ENCODE results near the gene SLC7A11. TPM values are rescaled to one million over a fixed set of nuclear protein-coding genes. Genes with fewer than 3 reads are reported as not detected.

The SLC7A11 gene
- total RNA-seq, 1 donor from 2014 or later: 1.9 TPM

- no peaks in the 10 kb centered on the region for H3K9me3 Mint-ChIP-seq
- no peak overlapping the region for H3K4me3 Mint-ChIP-seq
- no peaks in the 10 kb centered on the region for H3K4me1 Mint-ChIP-seq
- peaks cover 2% of the 10 kb centered on the region for H3K27me3 Mint-ChIP-seq
- intact Hi-C loops (cut with micrococcal nuclease): no loop called here
- DNase-seq: no peak
- H3K27ac Mint-ChIP-seq: no peak overlapping the region
- no peaks in the 10 kb centered on the region for H3K36me3 Mint-ChIP-seq (ENCODE audit: low read depth)
Measured at GRCh38 chr4:138138774-138139173, 103.4 kb downstream of the SLC7A11 start.

GRCh38 chr4:138135610-138136009, 106.5 kb downstream of the SLC7A11 start:
- H3K4me3 Mint-ChIP-seq: no peak overlapping the region
- no peaks in the 10 kb centered on the region for H3K27me3 Mint-ChIP-seq
- intact Hi-C loops (cut with micrococcal nuclease): no loop called here
- no peaks in the 10 kb centered on the region for H3K36me3 Mint-ChIP-seq (ENCODE audit: low read depth)
- no peak for DNase-seq
- no peaks in the 10 kb centered on the region for H3K4me1 Mint-ChIP-seq
- peaks cover 6% of the 10 kb centered on the region for H3K9me3 Mint-ChIP-seq
- H3K27ac Mint-ChIP-seq: no peak overlapping the region

- Mint-ChIP-seq H3K27me3 (no peaks in the 10 kb centered on the region), H3K4me1 (no peaks in the 10 kb centered on the region), H3K4me3 (no peak overlapping the region), H3K36me3 (ENCODE audit: low read depth) (no peaks in the 10 kb centered on the region), H3K27ac (no peak overlapping the region), H3K9me3 (peaks cover 3% of the 10 kb centered on the region)
- no peak for DNase-seq
- intact Hi-C loops (cut with micrococcal nuclease): no loop called here
Measured at GRCh38 chr4:138118270-138118669, 123.9 kb downstream of the SLC7A11 start.

GRCh38 chr4:138115053-138115452, 127.1 kb downstream of the SLC7A11 start:
- no peaks in the 10 kb centered on the region for H3K27me3 Mint-ChIP-seq
- H3K9me3 Mint-ChIP-seq: no peaks in the 10 kb centered on the region
- no peaks in the 10 kb centered on the region for H3K4me1 Mint-ChIP-seq
- intact Hi-C loops (cut with micrococcal nuclease): no loop called here
- H3K27ac Mint-ChIP-seq: no peak overlapping the region
- no peak overlapping the region for H3K4me3 Mint-ChIP-seq
- no peak for DNase-seq
- no peaks in the 10 kb centered on the region for H3K36me3 Mint-ChIP-seq (ENCODE audit: low read depth)

GRCh38 chr4:138114434-138114833, 127.7 kb downstream of the SLC7A11 start:
- no peak overlapping the region for H3K27ac Mint-ChIP-seq
- H3K27me3 Mint-ChIP-seq: no peaks in the 10 kb centered on the region
- no peak for DNase-seq
- no peak overlapping the region for H3K4me3 Mint-ChIP-seq
- no peaks in the 10 kb centered on the region for H3K4me1 Mint-ChIP-seq
- no peaks in the 10 kb centered on the region for H3K9me3 Mint-ChIP-seq
- intact Hi-C loops (cut with micrococcal nuclease): no loop called here
- H3K36me3 Mint-ChIP-seq (ENCODE audit: low read depth): no peaks in the 10 kb centered on the region

Measured in activated CD4-positive, alpha-beta T cell treated with anti-CD3 and anti-CD28 coated beads, Interleukin-2, amount 10 ng/mL, durations not matched to agents 24 days and 14 days (primary cell).